Activated B cell treated with CpG ODN at 0.5 μM for 24 hours (primary cell): ENCODE measurements around the gene EDN1. TPM values are rescaled to one million over a fixed set of nuclear protein-coding genes. Genes with fewer than 3 reads are reported as not detected.
A peak's percentile ranks its signal among the peaks of the same experiment; 100 is the strongest.

Experiments
- ATAC-seq: fragments of 200-7000 bp; cut with Tn5 transposase; one replicate; pipeline ENCODE4 v1.10.0; 2021; ENCODE audit warnings: low read depth, mild to moderate bottlenecking, moderate library complexity
- CTCF ChIA-PET: fragments of 350-600 bp; sonication (Branson Sonifier 250); formaldehyde crosslinking; loops from one replicate; lab custom pipeline; 2021; ENCODE audit warnings: antibody characterized with exemption; lab: Charles Lee
- POLR2A ChIA-PET: fragments of 350-600 bp; sonication (Branson Sonifier 250); formaldehyde crosslinking; loops from one replicate; lab custom pipeline; 2021; ENCODE audit warnings: antibody characterized with exemption; lab: Charles Lee
- DNase-seq: peaks from one replicate; pipeline ENCODE4 v3.0.0; 2022
- H3K27ac Mint-ChIP-seq: one replicate; pipeline ENCODE4 v1.8.0; 2020; ENCODE audit warnings: mixed read lengths
- H3K27me3 Mint-ChIP-seq: one replicate; pipeline ENCODE4 v1.8.0; 2021; ENCODE audit warnings: mixed read lengths
- H3K36me3 Mint-ChIP-seq: one replicate; pipeline ENCODE4 v1.8.0; 2021; ENCODE audit warnings: low read depth, mixed read lengths
- H3K4me1 Mint-ChIP-seq: one replicate; pipeline ENCODE4 v1.8.0; 2021; ENCODE audit warnings: mixed read lengths
- H3K4me3 Mint-ChIP-seq: one replicate; pipeline ENCODE4 v1.8.0; 2020; ENCODE audit warnings: mild to moderate bottlenecking, mixed read lengths
- H3K9me3 Mint-ChIP-seq: one replicate; pipeline ENCODE4 v1.8.0; 2020; ENCODE audit warnings: mixed read lengths
- intact Hi-C: fragments of 100-400 bp; cut with micrococcal nuclease; formaldehyde crosslinking; loops from one replicate; pipeline ENCODE4 v1.15.1; 2024
- total RNA-seq: library from RNA; stranded (reverse); gene quantifications from 2 replicates; pipeline ENCODE4 v1.2.3, GENCODE V29; 2022
- TF ChIP-seq, protein P1 (sequence below): fragments of 200-600 bp; IDR thresholded peaks from one replicate; pipeline ENCODE4 v1.8.0; 2022; ENCODE audit warnings: antibody characterized with exemption, mild to moderate bottlenecking

The EDN1 gene
- total RNA-seq, 1 donor from 2014 or later = 0.91 TPM

DNA sequence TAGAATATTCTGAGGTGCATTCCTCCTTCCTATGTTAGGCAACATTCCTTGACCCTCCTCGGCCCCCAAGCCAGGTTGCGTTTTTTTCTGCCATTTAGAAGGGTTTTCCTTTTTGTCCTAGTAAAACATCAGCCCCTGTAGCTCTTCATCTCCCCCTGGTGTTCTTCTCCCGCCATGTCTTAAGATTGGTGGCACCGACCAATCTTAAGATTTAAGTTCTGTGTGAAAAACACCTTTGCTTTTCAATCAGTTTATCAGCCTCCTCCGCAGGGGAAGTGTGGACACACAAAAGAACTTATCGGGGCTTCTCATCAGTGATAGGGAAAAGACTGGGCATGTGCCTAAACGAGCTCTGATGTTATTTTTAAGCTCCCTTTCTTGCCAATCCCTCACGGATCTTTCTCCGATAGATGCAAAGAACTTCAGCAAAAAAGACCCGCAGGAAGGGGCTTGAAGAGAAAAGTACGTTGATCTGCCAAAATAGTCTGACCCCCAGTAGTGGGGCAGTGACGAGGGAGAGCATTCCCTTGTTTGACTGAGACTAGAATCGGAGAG is 719 bp upstream of the EDN1 start:
- Mint-ChIP-seq H3K27ac (no peak overlapping the region), H3K4me3 (peak overlapping the region; percentile 86), H3K9me3 (no peaks in the 10 kb centered on the region), H3K27me3 (peaks cover 36% of the 10 kb centered on the region), H3K36me3 (no peaks in the 10 kb centered on the region), H3K4me1 (peaks cover 15% of the 10 kb centered on the region)
- no peak for DNase-seq
- ATAC-seq = peak; percentile 51
- CTCF ChIA-PET = interaction anchor here (0.7 to 3.7 kb wide), 16 partner anchors 9 to 634 kb away, joined by 3 to 42 read pairs (median 4); no protein-coding TSS in a partner anchor
- intact Hi-C loops = loop anchor here (1.0 to 5.0 kb wide), 5 partner anchors 215 to 634 kb away; no protein-coding TSS in a partner anchor
- TF ChIP-seq, protein P1, sequence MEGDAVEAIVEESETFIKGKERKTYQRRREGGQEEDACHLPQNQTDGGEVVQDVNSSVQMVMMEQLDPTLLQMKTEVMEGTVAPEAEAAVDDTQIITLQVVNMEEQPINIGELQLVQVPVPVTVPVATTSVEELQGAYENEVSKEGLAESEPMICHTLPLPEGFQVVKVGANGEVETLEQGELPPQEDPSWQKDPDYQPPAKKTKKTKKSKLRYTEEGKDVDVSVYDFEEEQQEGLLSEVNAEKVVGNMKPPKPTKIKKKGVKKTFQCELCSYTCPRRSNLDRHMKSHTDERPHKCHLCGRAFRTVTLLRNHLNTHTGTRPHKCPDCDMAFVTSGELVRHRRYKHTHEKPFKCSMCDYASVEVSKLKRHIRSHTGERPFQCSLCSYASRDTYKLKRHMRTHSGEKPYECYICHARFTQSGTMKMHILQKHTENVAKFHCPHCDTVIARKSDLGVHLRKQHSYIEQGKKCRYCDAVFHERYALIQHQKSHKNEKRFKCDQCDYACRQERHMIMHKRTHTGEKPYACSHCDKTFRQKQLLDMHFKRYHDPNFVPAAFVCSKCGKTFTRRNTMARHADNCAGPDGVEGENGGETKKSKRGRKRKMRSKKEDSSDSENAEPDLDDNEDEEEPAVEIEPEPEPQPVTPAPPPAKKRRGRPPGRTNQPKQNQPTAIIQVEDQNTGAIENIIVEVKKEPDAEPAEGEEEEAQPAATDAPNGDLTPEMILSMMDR = no peak
- POLR2A ChIA-PET = interaction anchor here (0.5 to 1.0 kb wide), 3 partner anchors 9 to 635 kb away, joined by 3 to 4 read pairs (median 4); no protein-coding TSS in a partner anchor

DNA sequence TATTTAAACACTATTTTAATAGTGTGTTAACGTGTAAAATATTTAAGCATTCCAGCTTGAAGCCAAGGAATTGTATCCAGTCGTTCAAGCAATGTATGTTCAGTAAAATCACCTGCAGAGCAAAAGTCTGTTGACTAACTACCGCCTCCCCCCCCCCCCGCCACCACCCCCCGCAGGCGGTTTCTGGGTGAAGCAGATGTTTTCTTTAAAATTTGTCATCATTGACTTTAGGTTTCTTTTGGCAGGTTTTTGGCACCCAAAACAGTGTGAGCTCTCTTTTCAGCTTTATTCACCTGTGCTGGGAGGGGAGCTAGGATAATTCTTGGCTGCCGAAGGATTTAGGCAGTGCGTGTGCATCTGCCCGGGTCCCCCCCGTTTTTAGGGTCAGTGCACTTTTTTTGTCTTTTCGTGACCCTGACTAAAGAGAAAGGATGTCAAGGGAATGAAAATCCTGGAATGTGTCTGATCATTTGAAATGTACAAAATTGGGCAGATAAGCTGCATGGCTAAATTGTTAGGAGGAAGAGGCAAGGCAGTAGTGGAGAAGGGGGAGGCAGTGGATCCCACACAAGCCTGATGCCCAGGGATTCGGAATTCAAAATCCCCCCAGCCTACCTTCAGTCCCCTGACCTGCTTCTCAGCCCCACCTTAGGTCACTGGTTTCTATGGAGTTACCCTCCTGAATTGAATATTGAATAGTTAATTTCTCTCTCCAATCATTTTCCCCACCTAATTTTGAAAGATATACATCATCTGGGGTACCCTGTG is 1.1 kb downstream of the EDN1 start:
- ChIA-PET POLR2A (interaction anchor here (0.6 kb wide), 1 partner anchor 177 kb away, joined by 3 read pairs; no protein-coding TSS in a partner anchor), CTCF (interaction anchor here (0.6 to 3.7 kb wide), 6 partner anchors 11 to 636 kb away, joined by 3 to 42 read pairs (median 8); no protein-coding TSS in a partner anchor)
- Mint-ChIP-seq H3K27me3 (peaks cover 36% of the 10 kb centered on the region), H3K9me3 (no peaks in the 10 kb centered on the region), H3K4me1 (peaks cover 15% of the 10 kb centered on the region), H3K36me3 (peaks cover 2% of the 10 kb centered on the region), H3K27ac (no peak overlapping the region), H3K4me3 (no peak overlapping the region)
- intact Hi-C loops = no loop called here
- TF ChIP-seq, protein P1 = no peak
- DNase-seq (no peak), ATAC-seq (no peak)

DNA sequence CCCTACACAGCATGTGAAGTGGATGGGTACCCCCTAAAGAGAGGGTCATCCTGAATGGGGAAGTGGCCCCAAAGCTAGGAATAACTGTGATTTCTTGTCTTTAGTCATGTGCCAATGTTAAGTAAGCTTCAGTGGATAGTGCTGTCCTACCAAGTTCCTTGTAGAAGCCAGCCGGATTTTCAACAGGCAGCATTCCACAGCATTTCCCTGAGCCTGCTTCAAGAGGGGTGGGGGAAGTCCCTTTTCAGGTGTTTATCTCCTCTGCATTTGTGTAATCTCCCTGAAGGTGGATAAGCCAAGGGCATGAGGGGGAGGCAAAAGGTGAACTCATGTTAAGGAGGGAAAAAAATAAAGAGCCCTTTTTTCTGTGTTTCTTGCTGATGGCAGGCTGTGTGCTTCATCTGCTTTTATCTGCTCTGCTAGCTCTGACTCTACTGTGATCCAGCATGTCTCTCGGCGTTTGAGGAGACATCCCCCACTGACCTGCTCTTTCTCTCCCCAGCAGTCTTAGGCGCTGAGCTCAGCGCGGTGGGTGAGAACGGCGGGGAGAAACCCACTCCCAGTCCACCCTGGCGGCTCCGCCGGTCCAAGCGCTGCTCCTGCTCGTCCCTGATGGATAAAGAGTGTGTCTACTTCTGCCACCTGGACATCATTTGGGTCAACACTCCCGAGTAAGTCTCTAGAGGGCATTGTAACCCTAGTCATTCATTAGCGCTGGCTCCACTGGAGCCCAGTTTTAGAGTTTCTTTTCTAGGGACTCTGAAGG is 1.9 kb downstream of the EDN1 start:
- Mint-ChIP-seq H3K4me3 (no peak overlapping the region), H3K36me3 (peaks cover 5% of the 10 kb centered on the region), H3K4me1 (peaks cover 15% of the 10 kb centered on the region), H3K27me3 (peaks cover 36% of the 10 kb centered on the region), H3K9me3 (no peaks in the 10 kb centered on the region), H3K27ac (no peak overlapping the region)
- ChIA-PET POLR2A (no interaction called here), CTCF (interaction anchor here (2.8 to 3.7 kb wide), 2 partner anchors 313 to 636 kb away, joined by 11 to 42 read pairs; no protein-coding TSS in a partner anchor)
- TF ChIP-seq, protein P1 = no peak
- DNase-seq = no peak
- no peak for ATAC-seq
- intact Hi-C loops = no loop called here

DNA sequence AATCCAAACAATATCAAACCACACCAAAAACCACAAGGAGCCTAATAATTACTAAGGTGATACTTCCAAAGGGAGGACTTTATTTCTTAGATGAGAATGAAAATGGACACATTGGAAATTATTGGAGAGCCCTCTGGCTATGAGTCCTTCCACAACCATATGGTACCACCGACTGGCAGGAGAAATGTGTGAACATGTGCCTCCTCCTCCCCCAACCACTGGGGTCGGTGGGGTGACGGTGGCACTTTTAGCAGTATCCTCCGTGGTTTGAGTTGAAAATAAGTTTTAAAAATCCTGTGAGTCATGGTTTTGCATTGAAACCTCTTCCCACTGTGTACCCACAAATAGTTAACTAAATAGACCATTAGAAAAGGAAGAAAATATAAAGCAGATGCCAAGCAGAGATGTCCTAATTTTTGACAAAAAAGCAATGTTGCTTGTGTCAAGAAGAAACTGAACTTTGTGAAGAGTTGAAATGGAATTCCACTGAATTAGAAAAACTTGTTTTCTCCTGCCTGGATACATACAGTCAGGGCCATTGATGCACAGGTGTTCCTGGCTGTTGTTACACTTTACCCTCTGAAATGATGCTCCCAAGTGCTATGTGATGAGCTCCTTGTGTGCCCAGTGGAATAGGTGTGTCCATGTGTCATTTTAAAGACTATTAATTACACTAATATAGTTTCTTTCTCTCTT is 3.2 kb downstream of the EDN1 start:
- no peaks in the 10 kb centered on the region for H3K9me3 Mint-ChIP-seq
- intact Hi-C loops = no loop called here
- ATAC-seq (no peak), DNase-seq (no peak)
- H3K4me1 Mint-ChIP-seq = peaks cover 15% of the 10 kb centered on the region
- H3K36me3 Mint-ChIP-seq = peaks cover 5% of the 10 kb centered on the region
- CTCF ChIA-PET = no interaction called here
- H3K4me3 Mint-ChIP-seq = no peak overlapping the region
- H3K27ac Mint-ChIP-seq = no peak overlapping the region
- TF ChIP-seq, protein P1 = no peak
- peaks cover 36% of the 10 kb centered on the region for H3K27me3 Mint-ChIP-seq
- POLR2A ChIA-PET = no interaction called here
